Neural crest cell (in vitro differentiated cells): ENCODE results near the gene GOLPH3. TPM values are rescaled to one million over a fixed set of nuclear protein-coding genes. Genes with fewer than 3 reads are reported as not detected.

Experiments used
- DNase-seq: peaks from one replicate; pipeline ENCODE4 v3.0.0; 2021; ENCODE audit warnings: low read depth, mixed read lengths, low spot score
- H3K27ac Mint-ChIP-seq: one replicate; pipeline ENCODE4 v1.8.0; 2021; ENCODE audit warnings: mild to moderate bottlenecking, mixed read lengths; ENCODE audit not compliant: unreplicated experiment
- H3K27me3 Mint-ChIP-seq: 2 replicates; pipeline ENCODE4 v1.8.0; 2021; ENCODE audit warnings: low read depth, mild to moderate bottlenecking, mixed read lengths
- H3K36me3 Mint-ChIP-seq: 2 replicates; pipeline ENCODE4 v1.8.0; 2021; ENCODE audit warnings: low read depth, mild to moderate bottlenecking, mixed read lengths
- H3K4me1 Mint-ChIP-seq: 2 replicates; pipeline ENCODE4 v1.8.0; 2021; ENCODE audit warnings: mixed read lengths
- H3K4me3 Mint-ChIP-seq: one replicate; pipeline ENCODE4 v1.8.0; 2021; ENCODE audit warnings: mild to moderate bottlenecking, mixed read lengths
- H3K9me3 Mint-ChIP-seq: 2 replicates; pipeline ENCODE4 v1.8.0; 2021; ENCODE audit warnings: mixed read lengths
- total RNA-seq: library from RNA; stranded (reverse); gene quantifications from 2 replicates; pipeline ENCODE4 v1.2.1, GENCODE V29; 2021
- TF ChIP-seq, protein P1 (sequence below): fragments of 200-600 bp; sonication (generic); conservative IDR thresholded peaks from 2 replicates; pipeline ENCODE4 v1.5.0; 2021; ENCODE audit warnings: antibody characterized with exemption, mild to moderate bottlenecking

Gene GOLPH3
- total RNA-seq, 1 donor from 2014 or later, result 61.7 TPM

DNA sequence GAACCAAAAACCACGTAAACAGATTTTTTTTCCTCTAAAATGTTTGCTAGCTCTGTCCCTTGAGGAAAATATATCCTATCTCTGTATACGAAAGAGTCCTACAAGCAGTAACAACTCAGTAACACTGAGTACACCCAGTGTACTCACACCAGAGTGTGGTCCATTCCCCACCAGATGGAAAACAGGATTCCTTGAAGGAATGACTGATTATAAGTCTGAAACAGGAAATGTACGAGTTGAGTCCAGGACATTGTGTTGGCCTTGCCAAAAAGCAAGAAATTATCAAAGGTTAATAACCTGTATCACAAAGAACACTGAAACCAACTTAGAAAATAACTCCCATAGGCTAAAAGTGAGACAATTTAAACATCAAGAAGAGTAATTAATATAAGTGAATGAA, 20.4 kb downstream of the GOLPH3 start:
- peaks cover 11% of the 10 kb centered on the region for H3K4me1 Mint-ChIP-seq
- H3K9me3 Mint-ChIP-seq, result peaks cover 3% of the 10 kb centered on the region
- H3K27ac Mint-ChIP-seq, result no peak overlapping the region
- H3K27me3 Mint-ChIP-seq, result no peaks in the 10 kb centered on the region
- H3K4me3 Mint-ChIP-seq, result no peak overlapping the region
- TF ChIP-seq, protein P1, sequence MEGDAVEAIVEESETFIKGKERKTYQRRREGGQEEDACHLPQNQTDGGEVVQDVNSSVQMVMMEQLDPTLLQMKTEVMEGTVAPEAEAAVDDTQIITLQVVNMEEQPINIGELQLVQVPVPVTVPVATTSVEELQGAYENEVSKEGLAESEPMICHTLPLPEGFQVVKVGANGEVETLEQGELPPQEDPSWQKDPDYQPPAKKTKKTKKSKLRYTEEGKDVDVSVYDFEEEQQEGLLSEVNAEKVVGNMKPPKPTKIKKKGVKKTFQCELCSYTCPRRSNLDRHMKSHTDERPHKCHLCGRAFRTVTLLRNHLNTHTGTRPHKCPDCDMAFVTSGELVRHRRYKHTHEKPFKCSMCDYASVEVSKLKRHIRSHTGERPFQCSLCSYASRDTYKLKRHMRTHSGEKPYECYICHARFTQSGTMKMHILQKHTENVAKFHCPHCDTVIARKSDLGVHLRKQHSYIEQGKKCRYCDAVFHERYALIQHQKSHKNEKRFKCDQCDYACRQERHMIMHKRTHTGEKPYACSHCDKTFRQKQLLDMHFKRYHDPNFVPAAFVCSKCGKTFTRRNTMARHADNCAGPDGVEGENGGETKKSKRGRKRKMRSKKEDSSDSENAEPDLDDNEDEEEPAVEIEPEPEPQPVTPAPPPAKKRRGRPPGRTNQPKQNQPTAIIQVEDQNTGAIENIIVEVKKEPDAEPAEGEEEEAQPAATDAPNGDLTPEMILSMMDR, result no peak
- DNase-seq, result no peak
- H3K36me3 Mint-ChIP-seq, result peaks cover 10% of the 10 kb centered on the region

DNA sequence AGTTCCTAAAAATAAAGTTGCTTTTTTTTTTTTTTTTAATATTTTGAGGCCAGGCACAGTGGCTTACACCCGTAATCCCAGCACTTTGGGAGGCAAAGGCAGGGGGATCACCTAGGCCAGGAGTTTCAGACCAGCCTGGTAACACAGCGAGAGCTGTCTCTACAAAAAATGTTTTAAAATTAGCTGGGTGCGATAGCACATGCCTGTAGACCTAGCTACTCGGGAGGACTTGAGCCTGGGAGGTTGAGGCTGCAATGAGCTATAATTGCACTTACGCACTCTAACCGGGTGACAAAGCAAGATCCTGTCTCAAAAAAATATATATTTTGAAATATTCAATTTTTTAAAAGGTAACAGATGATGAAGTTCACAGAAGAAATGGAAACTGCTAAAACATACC, 22.9 kb downstream of the GOLPH3 start:
- H3K4me1 Mint-ChIP-seq, result peaks cover 8% of the 10 kb centered on the region
- peaks cover 10% of the 10 kb centered on the region for H3K36me3 Mint-ChIP-seq
- TF ChIP-seq, protein P1, result no peak
- no peaks in the 10 kb centered on the region for H3K27me3 Mint-ChIP-seq
- H3K27ac Mint-ChIP-seq, result no peak overlapping the region
- H3K4me3 Mint-ChIP-seq, result no peak overlapping the region
- DNase-seq, result no peak
- H3K9me3 Mint-ChIP-seq, result peaks cover 3% of the 10 kb centered on the region

DNA sequence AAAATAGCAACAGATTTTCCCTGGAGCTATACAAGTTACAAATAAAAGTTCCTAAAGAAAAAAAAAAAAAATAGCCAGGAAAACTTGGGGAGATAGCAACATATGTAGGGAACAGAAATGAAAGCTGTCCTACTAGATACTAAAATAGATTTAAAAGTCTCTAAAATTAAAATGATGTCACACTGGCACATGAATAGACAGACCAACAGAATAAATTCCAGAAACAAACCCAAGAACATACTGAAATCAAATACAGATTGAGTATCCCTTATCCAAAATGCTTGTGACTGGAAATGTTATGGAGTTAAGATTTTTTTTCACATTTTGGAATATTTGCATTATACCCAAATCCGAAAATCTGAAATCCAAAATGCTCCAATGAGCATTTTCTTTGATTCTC, 23.8 kb downstream of the GOLPH3 start:
- H3K27ac Mint-ChIP-seq, result no peak overlapping the region
- peaks cover 10% of the 10 kb centered on the region for H3K36me3 Mint-ChIP-seq
- peaks cover 13% of the 10 kb centered on the region for H3K4me1 Mint-ChIP-seq
- no peak overlapping the region for H3K4me3 Mint-ChIP-seq
- H3K27me3 Mint-ChIP-seq, result no peaks in the 10 kb centered on the region
- TF ChIP-seq, protein P1, result no peak
- H3K9me3 Mint-ChIP-seq, result peaks cover 3% of the 10 kb centered on the region
- DNase-seq, result no peak

DNA sequence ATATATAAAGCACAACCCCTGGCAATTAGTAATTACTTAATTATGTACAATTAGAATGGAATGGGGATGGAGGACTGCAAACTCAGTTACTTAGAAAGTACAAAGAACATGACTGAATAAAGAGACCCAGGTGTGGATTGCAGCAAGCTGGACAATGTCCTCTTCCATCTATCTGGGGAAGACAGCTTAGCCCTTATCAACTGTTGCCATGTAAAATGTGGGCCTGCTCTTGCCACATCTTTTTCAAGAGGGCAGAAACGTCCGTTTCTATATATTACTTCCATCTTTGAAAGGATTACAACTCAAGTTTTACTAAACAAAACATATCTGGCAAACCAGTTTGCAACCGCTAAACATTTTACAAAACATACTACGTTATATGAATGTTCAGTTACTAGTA, 26.2 kb downstream of the GOLPH3 start:
- H3K4me3 Mint-ChIP-seq, result no peak overlapping the region
- H3K36me3 Mint-ChIP-seq, result peaks cover 17% of the 10 kb centered on the region
- peaks cover 6% of the 10 kb centered on the region for H3K9me3 Mint-ChIP-seq
- no peaks in the 10 kb centered on the region for H3K27me3 Mint-ChIP-seq
- H3K27ac Mint-ChIP-seq, result no peak overlapping the region
- TF ChIP-seq, protein P1, result no peak
- peaks cover 12% of the 10 kb centered on the region for H3K4me1 Mint-ChIP-seq
- no peak for DNase-seq

DNA sequence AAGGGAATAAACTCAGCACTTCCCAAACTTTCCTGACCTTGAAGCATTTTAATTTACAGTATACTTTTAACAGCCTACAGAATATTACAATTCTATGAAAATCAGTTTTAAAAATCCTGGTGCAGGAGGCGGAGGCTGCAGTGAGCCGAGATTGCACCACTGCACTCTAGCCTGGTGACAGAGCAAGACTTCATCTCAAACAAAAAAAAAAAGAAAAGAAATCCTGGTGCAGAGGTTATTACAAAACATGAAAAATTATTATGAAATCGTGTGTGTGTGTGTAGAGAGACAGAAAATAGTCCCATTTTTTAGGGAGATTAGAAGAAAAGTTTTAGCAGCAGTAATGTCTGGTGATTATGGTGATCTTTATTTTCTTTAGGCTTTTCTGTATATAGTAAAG, 26.9 kb downstream of the GOLPH3 start:
- TF ChIP-seq, protein P1, result no peak
- Mint-ChIP-seq H3K4me3 (no peak overlapping the region), H3K36me3 (peaks cover 18% of the 10 kb centered on the region), H3K27ac (no peak overlapping the region), H3K4me1 (peaks cover 11% of the 10 kb centered on the region), H3K27me3 (no peaks in the 10 kb centered on the region), H3K9me3 (peaks cover 6% of the 10 kb centered on the region)
- DNase-seq, result no peak

DNA sequence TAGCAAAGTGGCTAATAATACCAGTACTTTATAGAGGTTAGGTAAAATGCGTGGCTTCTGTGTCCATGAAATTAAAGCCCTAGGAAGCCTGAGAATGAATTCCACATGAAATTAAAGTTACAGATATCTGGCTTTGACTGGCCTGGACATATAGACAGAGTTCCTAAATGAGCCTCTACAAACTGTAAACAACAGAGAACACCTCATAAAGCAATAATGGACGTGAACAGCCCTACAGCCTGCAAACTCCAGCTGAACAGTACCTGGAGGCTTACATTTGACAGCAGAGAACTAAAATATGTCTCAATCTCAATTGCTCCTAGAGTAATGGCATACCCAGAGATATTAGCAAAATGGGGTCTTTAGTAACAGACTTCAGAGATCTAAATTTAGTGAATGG, 28.7 kb downstream of the GOLPH3 start:
- peaks cover 3% of the 10 kb centered on the region for H3K9me3 Mint-ChIP-seq
- TF ChIP-seq, protein P1, result no peak
- H3K36me3 Mint-ChIP-seq, result peaks cover 20% of the 10 kb centered on the region
- H3K4me3 Mint-ChIP-seq, result no peak overlapping the region
- H3K27ac Mint-ChIP-seq, result no peak overlapping the region
- H3K27me3 Mint-ChIP-seq, result no peaks in the 10 kb centered on the region
- no peak for DNase-seq
- peaks cover 6% of the 10 kb centered on the region for H3K4me1 Mint-ChIP-seq
